H1 (cell line): ENCODE measurements around the gene FLRT2. TPM values are rescaled to one million over a fixed set of nuclear protein-coding genes. Genes with fewer than 3 reads are reported as not detected.

Experiments
- CTCF ChIA-PET: fragments of 300-600 bp; sonication (Branson Sonifier 250); formaldehyde crosslinking; loops from one replicate; lab custom pipeline; 2021; ENCODE audit not compliant: partially characterized antibody; lab: Charles Lee
- POLR2A ChIA-PET: fragments of 300-600 bp; sonication (Branson Sonifier 250); formaldehyde crosslinking; loops from one replicate; lab custom pipeline; 2021; ENCODE audit warnings: inconsistent platforms; ENCODE audit not compliant: partially characterized antibody; lab: Charles Lee
- DNase-seq, 2 experiments: peaks; one replicate each; pipeline versions ENCODE4 v3.0.0 to v3.0.0-alpha.2; 2010 to 2022; ENCODE audit warnings: low spot score in 2 of 2, low read depth in 1 of 2, mixed read lengths in 1 of 2
- FAIRE-seq: peaks from 2 replicates; lab custom pipeline; 2011; peaks lifted over from hg19 to GRCh38; lab: Jason Lieb, UNC
- H2AFZ ChIP-seq: 2 replicates; pipeline ENCODE4 v1.8.1; 2012; ENCODE audit warnings: low read length, inconsistent platforms
- H2AK5ac ChIP-seq: 2 replicates; pipeline ENCODE4 v1.6.1; 2013; ENCODE audit warnings: low read depth, low read length
- H2BK120ac ChIP-seq: replicated peaks from 2 replicates; pipeline ENCODE3; 2013; ENCODE audit warnings: low read depth, low read length, inconsistent platforms
- H2BK12ac ChIP-seq: 2 replicates; pipeline ENCODE4 v1.6.1; 2013; ENCODE audit warnings: low read depth, low read length
- H2BK15ac ChIP-seq: 2 replicates; pipeline ENCODE4 v1.6.1; 2013; ENCODE audit warnings: low read length
- H2BK20ac ChIP-seq: 2 replicates; pipeline ENCODE4 v1.6.1; 2013; ENCODE audit warnings: low read length
- H2BK5ac ChIP-seq: 2 replicates; pipeline ENCODE4 v1.6.1; 2013; ENCODE audit warnings: low read depth, low read length
- H3K14ac ChIP-seq: 2 replicates; pipeline ENCODE4 v1.6.1; 2013; ENCODE audit warnings: inconsistent platforms; ENCODE audit not compliant: insufficient read length
- H3K18ac ChIP-seq: 2 replicates; pipeline ENCODE4 v1.6.1; 2013; ENCODE audit warnings: low read length; ENCODE audit errors: extremely low read depth
- H3K23ac ChIP-seq: 2 replicates; pipeline ENCODE4 v1.6.1; 2013; ENCODE audit warnings: inconsistent platforms; ENCODE audit not compliant: insufficient read length
- H3K23me2 ChIP-seq: 2 replicates; pipeline ENCODE4 v1.6.1; 2013; ENCODE audit warnings: low read depth, low read length
- H3K27ac ChIP-seq: 2 replicates; pipeline ENCODE4 v1.6.1; 2011; ENCODE audit warnings: low read depth, low read length, inconsistent platforms
- H3K27me3 ChIP-seq, 4 experiments: replicated peaks in 1 of 4; 1 replicate in 1 of 4; 2 replicates in 3 of 4; pipeline versions ENCODE4 v1.6.1 to v1.8.1; 2011 to 2013; ENCODE audit warnings: low read length in 3 of 4, mild to moderate bottlenecking in 3 of 4, inconsistent platforms in 2 of 4, mixed read lengths in 2 of 4, moderate library complexity in 1 of 4; ENCODE audit not compliant: control insufficient read depth in 3 of 4, insufficient read depth in 3 of 4; ENCODE audit errors: extremely low read depth in 1 of 4
- H3K36me3 ChIP-seq, 4 experiments: 2 replicates each; pipeline versions ENCODE4 v1.6.1 to v1.8.1; 2011 to 2013; ENCODE audit warnings: mild to moderate bottlenecking in 4 of 4, low read length in 3 of 4, moderate library complexity in 2 of 4, control low read depth in 1 of 4, inconsistent platforms in 1 of 4; ENCODE audit not compliant: insufficient read depth in 4 of 4, control insufficient read depth in 2 of 4
- H3K4ac ChIP-seq: replicated peaks from 2 replicates; pipeline ENCODE3; 2013; ENCODE audit warnings: low read length, low read depth, mixed read lengths, inconsistent platforms; ENCODE audit not compliant: insufficient read length
- H3K4me1 ChIP-seq, 4 experiments: replicated peaks in 1 of 4; 1 replicate in 1 of 4; 2 replicates in 3 of 4; pipeline versions ENCODE4 v1.6.1 to v1.8.1; 2011 to 2013; ENCODE audit warnings: low read length in 3 of 4, inconsistent platforms in 2 of 4, mixed read lengths in 1 of 4; ENCODE audit not compliant: insufficient read depth in 4 of 4, control insufficient read depth in 3 of 4
- H3K4me2 ChIP-seq, 2 experiments: 2 replicates each; pipeline versions ENCODE4 v1.6.1 to v1.8.1; 2011 to 2013; ENCODE audit warnings: low read depth in 2 of 2, low read length in 2 of 2, control low read depth in 1 of 2, inconsistent platforms in 1 of 2, mild to moderate bottlenecking in 1 of 2; ENCODE audit not compliant: insufficient read depth in 1 of 2
- H3K4me3 ChIP-seq, 4 experiments: fragments of 200-600, 300-600 bp in 1 of 4; sonication (generic), shearing (Covaris generic), sonication (Bioruptor Twin) in 1 of 4; 2 replicates each; pipeline versions ENCODE4 v1.5.1 to v1.8.1; 2011 to 2016; ENCODE audit warnings: low read length in 4 of 4, low read depth in 3 of 4, control low read depth in 2 of 4, inconsistent platforms in 2 of 4, mild to moderate bottlenecking in 2 of 4, mixed read lengths in 1 of 4, moderate library complexity in 1 of 4; ENCODE audit not compliant: insufficient read depth in 2 of 4; ENCODE audit errors: extremely low read depth in 1 of 4
- H3K56ac ChIP-seq: replicated peaks from 2 replicates; pipeline ENCODE3; 2013; ENCODE audit warnings: low read depth, mild to moderate bottlenecking, mixed read lengths, low read length, inconsistent platforms; ENCODE audit not compliant: insufficient read length
- H3K79me1 ChIP-seq: 2 replicates; pipeline ENCODE4 v1.6.1; 2013; ENCODE audit warnings: low read depth, low read length, control low read depth
- H3K79me2 ChIP-seq, 2 experiments: 2 replicates each; pipeline versions ENCODE4 v1.6.1 to v1.8.1; 2012 to 2013; ENCODE audit warnings: low read length in 2 of 2, mild to moderate bottlenecking in 2 of 2, inconsistent platforms in 1 of 2; ENCODE audit not compliant: insufficient read depth in 2 of 2, control insufficient read depth in 1 of 2
- H3K9ac ChIP-seq, 4 experiments: replicated peaks in 1 of 4; 1 replicate in 1 of 4; 2 replicates in 3 of 4; pipeline versions ENCODE4 v1.6.1 to v1.8.1; 2011 to 2013; ENCODE audit warnings: low read depth in 3 of 4, low read length in 3 of 4, control low read depth in 2 of 4, mild to moderate bottlenecking in 2 of 4, moderate library complexity in 2 of 4, inconsistent platforms in 1 of 4; ENCODE audit errors: extremely low read depth in 1 of 4
- H3K9me3 ChIP-seq, 2 experiments: 2 replicates each; pipeline versions ENCODE4 v1.6.1 to v1.8.1; 2012 to 2013; ENCODE audit warnings: mild to moderate bottlenecking in 2 of 2, moderate library complexity in 2 of 2, control low read depth in 1 of 2, inconsistent platforms in 1 of 2, low read depth in 1 of 2, low read length in 1 of 2, mixed read lengths in 1 of 2; ENCODE audit not compliant: insufficient read depth in 2 of 2
- H4K20me1 ChIP-seq, 2 experiments: replicated peaks in 1 of 2; 2 replicates each; pipeline versions ENCODE3 to v1.8.1; 2011 to 2013; ENCODE audit warnings: inconsistent platforms in 2 of 2, low read length in 2 of 2, mild to moderate bottlenecking in 1 of 2; ENCODE audit not compliant: insufficient read depth in 2 of 2, control insufficient read depth in 1 of 2
- H4K5ac ChIP-seq: 2 replicates; pipeline ENCODE4 v1.6.1; 2013; ENCODE audit warnings: low read length, low read depth, mixed read lengths, inconsistent platforms; ENCODE audit not compliant: insufficient read length
- H4K8ac ChIP-seq: 2 replicates; pipeline ENCODE4 v1.8.0; 2013; ENCODE audit warnings: mild to moderate bottlenecking, moderate library complexity, low read length, inconsistent platforms; ENCODE audit not compliant: insufficient read depth; ENCODE audit errors: extremely low read depth
- H4K91ac ChIP-seq: replicated peaks from 2 replicates; pipeline ENCODE3; 2013; ENCODE audit warnings: low read length, mixed read lengths, inconsistent platforms; ENCODE audit not compliant: insufficient read length
- CBX8 ChIP-seq: fragments of 300-800, 300-1000 bp; sonication (generic); IDR thresholded peaks from 2 replicates; pipeline ENCODE4 v1.7.1; 2016; ENCODE audit warnings: low read depth, low read length, borderline replicate concordance
- CREB1 ChIP-seq: IDR thresholded peaks from 2 replicates; pipeline ENCODE4 v1.6.1; 2012; ENCODE audit warnings: inconsistent platforms
- RNF2 ChIP-seq: fragments of 200-900, 300-1000 bp; sonication (generic); IDR thresholded peaks from 2 replicates; pipeline ENCODE4 v1.7.1; 2016; ENCODE audit warnings: borderline replicate concordance, low read depth, mild to moderate bottlenecking, antibody characterized with exemption, low read length; ENCODE audit not compliant: poor library complexity, severe bottlenecking; ENCODE audit errors: missing control alignments
- SAP30 ChIP-seq: fragments of 300-600 bp; sonication (generic); IDR thresholded peaks from 2 replicates; pipeline ENCODE4 v1.7.1; 2012; ENCODE audit warnings: low read length, moderate library complexity, mild to moderate bottlenecking, inconsistent platforms; ENCODE audit not compliant: insufficient read depth, insufficient replicate concordance
- SIX5 ChIP-seq: IDR thresholded peaks from 2 replicates; pipeline ENCODE4 v1.6.1; 2011; ENCODE audit warnings: mild to moderate bottlenecking, low read depth, low read length
- WGBS, 2 experiments: shearing (Covaris generic) in 1 of 2; methylation state at CpG; one replicate each; pipeline versions ENCODE4 v1.1.6 to v1.1.7; 2013 to 2015; ENCODE audit warnings: low lambda C conversion rate in 2 of 2, mixed read lengths in 2 of 2, inconsistent platforms in 1 of 2, low coverage in 1 of 2, missing lambda C conversion rate in 1 of 2; ENCODE audit not compliant: insufficient replicate concordance in 2 of 2, insufficient coverage in 1 of 2, insufficient read length in 1 of 2; ENCODE audit errors: extremely low coverage in 1 of 2, missing lambda C conversion rate in 1 of 2; 5-methylcytosine and 5-hydroxymethylcytosine counted together
- polyA plus RNA-seq, 7 experiments: library from polyadenylated mRNA; depleted of rRNA in 3 of 7; stranded (reverse) in 5 of 7; unstranded in 2 of 7; fragments of >200 nt in 5 of 7; fragments of 200-250 nt in 2 of 7; gene quantifications; 1 replicate in 5 of 7; 2 replicates in 1 of 7; 4 replicates in 1 of 7; pipeline versions ENCODE4 v1.2.1 to v1.2.3, GENCODE V29; 2011 to 2013; ENCODE audit warnings: missing spikeins in 2 of 7, mixed read lengths in 2 of 7
- total RNA-seq: library from RNA; stranded (reverse); fragmentation: NEBNext Ultra II Directional; extraction: Animal tissue kit (Norgen Biotek cat#: 25700); gene quantifications from 2 replicates; pipeline ENCODE4 v1.2.1, GENCODE V29; 2021

FLRT2 gene
- total and polyA plus RNA-seq, 2 of the 8 experiments (the other 6 are each of a cell fraction or from before 2014, with no cell fraction given), result 2.4 to 6.9 TPM

- H4K5ac ChIP-seq, result no peak overlapping the region
- no peak overlapping the region for H2BK20ac ChIP-seq
- TF ChIP-seq SIX5, result no peak
- TF ChIP-seq CREB1, result no peak
- TF ChIP-seq SAP30, result no peak
- TF ChIP-seq CBX8, result no peak
- no peak for TF ChIP-seq RNF2
- TF ChIP-seq, all 59 proteins: peak for 0
- Histone ChIP-seq H3K18ac (no peak overlapping the region), H2AFZ (no peak overlapping the region), H3K4me1 (peaks cover 2 to 12% (median 6%) of the 10 kb centered on the region in 4 experiments; a peak in 4 of 7 replicates), H2BK12ac (no peak overlapping the region), H4K8ac (no peak overlapping the region), H2BK120ac (no peak overlapping the region), H2BK15ac (no peak overlapping the region), H3K56ac (no peak overlapping the region), H3K27ac (no peak overlapping the region), H3K9me3 (no peaks in the 10 kb centered on the region), H4K91ac (no peak overlapping the region), H3K79me1 (no peaks in the 10 kb centered on the region), H3K9ac (no peak overlapping the region), H3K4me3 (no peak overlapping the region), H3K23me2 (no peaks in the 10 kb centered on the region), H3K14ac (no peak overlapping the region), H3K79me2 (no peaks in the 10 kb centered on the region), H3K23ac (no peak overlapping the region), H2BK5ac (no peak overlapping the region), H3K4ac (no peak overlapping the region), H3K4me2 (no peak overlapping the region), H2AK5ac (no peak overlapping the region), H4K20me1 (no peaks in the 10 kb centered on the region), H3K36me3 (no peaks in the 10 kb centered on the region), H3K27me3 (peaks cover 0 to 1% (median 0%) of the 10 kb centered on the region in 4 experiments; a peak in 1 of 7 replicates)
- ChIA-PET POLR2A (no interaction called here), CTCF (no interaction called here)
- no peak for DNase-seq
- 91% methylated on average over 8 of the region's 8 CpGs; no CpG with 5 or more reads in 1 of the 2 experiments for WGBS, 2 experiments
- no peak for FAIRE-seq
Measured at GRCh38 chr14:85580536-85581140, 50.7 kb downstream of the FLRT2 start.
